NCI-H1417 treated with DMSO at 0.1 percent for 48 hours (cell line): ENCODE measurements around the gene DLGAP3.
"Not testable (repeated sequence)": the region's sequence is repeated elsewhere in the genome, so short reads cannot be mapped to it uniquely, and the experiment has no call there.

Experiments
- DNase-seq: peaks from one replicate; lab custom pipeline; 2025; lab: John Stamatoyannopoulos, UW

Gene DLGAP3

GRCh38 chr1:34829250-34829649 is 100.2 kb downstream of the DLGAP3 start:
- DNase-seq = no peak

DNA sequence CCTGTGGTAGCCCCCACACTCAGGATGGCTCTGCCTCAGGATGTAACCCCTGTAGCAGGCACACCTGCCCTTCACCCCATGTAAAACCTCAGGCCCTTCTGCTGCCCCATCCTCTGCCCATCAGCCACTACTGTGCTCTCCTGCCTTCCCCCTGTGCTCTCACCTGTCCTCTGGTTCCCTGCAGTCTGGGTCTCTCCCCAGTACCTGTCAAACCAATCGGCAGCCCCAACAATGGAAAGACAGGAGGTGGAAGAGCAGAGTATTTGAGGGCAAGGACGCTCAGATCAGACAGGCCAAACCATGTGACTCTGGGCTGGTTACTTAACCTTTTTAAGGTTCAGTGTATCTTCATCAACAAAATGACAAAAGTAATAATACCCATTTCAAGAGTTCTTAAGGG is 100.8 kb downstream of the DLGAP3 start:
- DNase-seq = no peak

DNA sequence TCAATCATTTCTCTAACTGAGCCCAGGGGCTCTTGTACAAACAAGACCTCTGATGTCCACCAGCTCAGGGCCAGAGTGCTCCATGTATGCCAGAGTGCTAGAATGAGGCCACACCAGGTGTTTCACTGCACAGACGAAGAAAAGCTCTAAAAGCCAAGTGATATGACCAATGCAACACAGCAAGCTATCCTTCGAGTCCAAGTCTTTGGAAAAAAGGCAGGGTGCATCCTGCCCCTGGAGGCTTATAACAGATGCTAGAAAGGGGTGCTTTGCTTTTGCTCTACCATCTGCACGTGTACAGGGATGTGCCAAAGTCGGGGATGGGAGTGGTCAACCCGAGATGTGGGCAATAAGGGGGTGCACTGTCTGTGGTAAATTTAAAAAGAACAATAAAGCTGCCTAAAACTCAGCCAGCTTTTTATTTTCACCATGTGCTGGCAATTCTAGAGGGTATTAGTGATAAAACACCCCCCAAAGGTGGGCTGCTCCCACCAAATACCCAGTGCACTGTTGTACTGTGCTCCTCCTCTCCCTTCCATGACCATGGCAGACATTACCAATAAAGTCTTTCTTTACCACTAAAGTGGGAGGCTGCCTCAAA is 102.0 kb downstream of the DLGAP3 start:
- DNase-seq = no peak

DNA sequence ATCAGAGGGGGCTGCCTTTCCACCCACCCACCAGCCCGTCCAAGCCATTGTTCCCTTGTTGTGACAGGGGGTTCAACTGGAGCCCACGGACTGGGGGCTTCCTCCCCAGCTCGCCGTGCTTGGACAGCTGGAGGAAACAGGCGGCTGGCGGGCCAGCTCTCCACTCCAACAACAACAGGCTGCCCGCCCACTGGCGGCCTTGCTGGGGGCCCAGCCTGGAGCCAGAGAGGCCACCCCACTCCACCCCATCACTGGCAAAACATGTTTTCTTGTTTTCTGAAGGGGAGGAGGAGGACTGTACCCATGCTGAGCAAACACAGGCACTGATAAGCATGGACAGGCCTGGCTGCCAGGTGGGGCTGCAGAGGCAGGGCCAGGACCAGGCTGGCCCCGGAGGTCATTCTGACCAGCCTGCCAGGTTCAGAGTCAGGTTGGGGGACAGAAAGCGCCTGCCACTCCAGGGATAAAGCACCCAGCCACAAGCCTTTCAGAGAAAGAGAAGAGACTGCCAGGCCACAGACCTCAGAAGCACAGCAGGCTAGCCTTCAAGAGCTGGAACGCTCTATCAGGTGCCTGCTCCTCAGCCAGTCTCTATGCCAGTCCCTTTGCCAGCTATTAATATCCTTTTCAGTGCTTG is 103.9 kb downstream of the DLGAP3 start:
- DNase-seq = peak; percentile 4

GRCh38 chr1:34824817-34825454 is 104.5 kb downstream of the DLGAP3 start:
- no peak for DNase-seq

DNA sequence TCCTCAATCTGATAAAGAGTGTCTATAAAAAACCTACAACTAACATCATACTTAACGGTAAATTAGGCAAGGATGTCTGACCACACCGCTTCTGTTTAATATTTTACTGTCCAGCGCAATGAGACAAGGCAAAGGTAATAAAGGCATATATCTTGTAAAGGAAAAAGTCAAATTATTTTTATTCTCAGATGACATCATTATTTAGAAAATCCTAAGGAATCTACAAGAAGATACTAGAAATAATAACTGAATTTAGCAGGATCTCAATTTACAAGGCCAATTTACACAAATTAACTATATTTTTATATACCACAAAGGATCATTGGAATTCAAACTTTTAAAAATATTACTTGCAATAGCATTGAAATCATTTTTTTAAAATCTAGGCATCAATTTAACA is 107.2 kb downstream of the DLGAP3 start:
- no peak for DNase-seq

DNA sequence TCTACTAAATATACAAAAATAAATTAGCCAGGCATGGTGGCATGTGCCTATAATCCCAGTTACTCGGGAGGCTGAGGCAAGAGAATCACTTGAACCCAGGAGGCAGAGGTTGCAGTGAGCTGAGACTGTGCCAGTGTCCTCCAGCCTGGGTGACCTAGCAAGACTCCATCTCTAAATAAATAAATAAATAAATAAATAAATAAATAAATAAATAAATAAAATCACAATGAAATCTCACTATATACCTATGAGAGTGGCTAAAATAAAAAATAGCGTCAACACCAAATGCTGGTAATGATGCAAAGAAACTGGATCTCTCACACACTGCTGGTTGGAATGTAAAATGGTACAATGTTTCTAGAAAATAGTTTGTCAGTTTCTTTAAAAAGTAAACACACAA is 110.6 kb downstream of the DLGAP3 start:
- DNase-seq = not testable (repeated sequence)

DNA sequence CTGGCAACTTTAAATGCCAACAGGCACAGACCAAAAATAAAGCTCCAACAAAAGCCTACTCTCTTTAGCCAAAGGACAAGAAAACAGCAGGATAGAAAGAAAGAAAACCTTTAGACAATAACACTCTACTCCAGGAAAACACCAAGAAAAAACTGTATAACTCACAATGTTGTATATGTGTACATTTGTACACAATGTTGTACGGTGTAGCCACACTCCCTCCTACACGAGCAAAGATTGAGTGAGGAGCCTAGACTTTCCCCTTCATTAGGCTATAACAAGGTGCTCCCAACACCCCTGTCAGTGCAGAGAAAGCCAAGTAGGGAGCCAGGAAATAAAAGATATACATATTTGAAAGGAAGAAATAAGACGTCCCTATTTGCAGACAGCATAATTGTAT is 112.7 kb downstream of the DLGAP3 start:
- DNase-seq = no peak

DNA sequence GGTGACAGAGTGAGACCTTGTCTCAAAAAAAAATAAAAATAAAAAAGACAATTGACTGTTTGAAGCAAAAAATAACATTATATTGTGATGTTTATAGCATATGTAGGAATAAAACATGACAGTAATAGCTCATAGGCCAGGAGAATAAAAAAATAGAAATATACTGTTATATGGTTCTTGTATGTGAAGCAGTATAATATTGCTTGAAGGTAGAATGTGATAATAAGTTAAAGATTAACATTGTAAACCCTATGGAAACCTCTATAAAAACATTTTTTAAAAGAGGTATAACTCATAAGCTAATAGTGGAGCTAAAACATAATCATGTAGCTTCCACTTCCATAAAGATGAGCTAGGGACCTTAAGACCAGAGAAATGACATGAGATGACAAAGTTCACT is 113.1 kb downstream of the DLGAP3 start:
- no peak for DNase-seq
